NCI-H1417 (cell line): ENCODE measurements around the gene CFAP90.

Source experiments
- DNase-seq, 3 experiments: peaks; one replicate each; lab custom pipeline; 2025; lab: John Stamatoyannopoulos, UW

The CFAP90 gene

DNA sequence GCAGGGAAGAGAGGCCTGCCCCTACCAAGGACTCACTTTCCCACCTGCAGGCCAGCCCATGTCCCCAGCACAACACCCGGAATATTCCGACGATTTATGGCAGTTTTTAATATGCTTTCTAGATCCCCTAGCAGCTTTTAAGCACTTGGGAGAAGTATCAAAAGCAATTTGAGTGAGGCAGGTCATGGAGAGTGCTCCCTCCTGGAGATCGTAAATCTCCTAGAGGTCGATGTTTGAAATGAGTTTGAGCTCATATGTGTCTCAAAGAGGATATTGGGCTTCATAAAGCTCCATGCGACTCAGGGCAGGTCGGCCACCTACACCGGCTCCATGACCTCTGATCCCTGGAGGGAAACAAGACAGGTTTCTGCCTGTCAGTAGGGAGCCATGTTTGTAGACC, 27.3 kb downstream of the CFAP90 start:
- peak in 2 of 3 experiments; percentile 28 to 81 for DNase-seq

DNA sequence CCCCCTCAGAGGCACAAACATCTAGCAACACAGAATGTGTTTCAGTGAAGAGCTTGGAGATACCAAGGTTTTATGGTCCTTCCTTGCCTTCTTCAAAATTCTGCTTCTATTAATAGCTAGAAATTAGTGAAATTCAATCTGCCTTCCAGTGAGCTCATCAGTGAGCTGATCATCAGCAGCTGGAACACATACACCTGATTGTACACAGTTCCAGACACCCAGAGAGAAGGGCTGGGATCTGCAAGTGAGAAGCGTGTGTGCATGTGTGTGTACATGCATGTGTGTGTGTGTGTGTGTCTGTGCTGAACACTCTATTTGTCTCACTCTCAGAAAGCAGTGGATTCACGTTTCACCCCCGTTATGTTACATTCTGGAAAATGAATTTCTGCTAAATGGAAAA, 28.5 kb downstream of the CFAP90 start:
- DNase-seq: peak in 1 of 3 experiments; percentile 36

DNA sequence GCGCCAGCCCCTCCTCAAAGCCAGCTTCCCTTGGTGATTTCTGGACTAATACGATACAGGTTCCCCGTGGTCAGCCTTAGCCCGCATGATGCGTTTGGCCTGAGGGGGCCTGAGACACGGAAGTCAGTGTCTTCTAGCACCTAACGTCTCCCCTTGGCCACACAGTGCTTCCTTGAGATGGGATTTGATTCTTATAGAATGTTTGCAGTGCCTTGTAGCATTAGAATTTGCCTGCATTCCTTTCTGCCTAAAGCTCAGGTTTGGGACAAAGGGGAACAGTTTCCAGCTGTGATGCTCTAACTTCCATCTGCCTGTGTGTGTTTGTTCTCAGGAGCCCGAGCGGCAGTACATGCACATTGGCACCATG, 34.4 kb downstream of the CFAP90 start:
- DNase-seq: no peak

DNA sequence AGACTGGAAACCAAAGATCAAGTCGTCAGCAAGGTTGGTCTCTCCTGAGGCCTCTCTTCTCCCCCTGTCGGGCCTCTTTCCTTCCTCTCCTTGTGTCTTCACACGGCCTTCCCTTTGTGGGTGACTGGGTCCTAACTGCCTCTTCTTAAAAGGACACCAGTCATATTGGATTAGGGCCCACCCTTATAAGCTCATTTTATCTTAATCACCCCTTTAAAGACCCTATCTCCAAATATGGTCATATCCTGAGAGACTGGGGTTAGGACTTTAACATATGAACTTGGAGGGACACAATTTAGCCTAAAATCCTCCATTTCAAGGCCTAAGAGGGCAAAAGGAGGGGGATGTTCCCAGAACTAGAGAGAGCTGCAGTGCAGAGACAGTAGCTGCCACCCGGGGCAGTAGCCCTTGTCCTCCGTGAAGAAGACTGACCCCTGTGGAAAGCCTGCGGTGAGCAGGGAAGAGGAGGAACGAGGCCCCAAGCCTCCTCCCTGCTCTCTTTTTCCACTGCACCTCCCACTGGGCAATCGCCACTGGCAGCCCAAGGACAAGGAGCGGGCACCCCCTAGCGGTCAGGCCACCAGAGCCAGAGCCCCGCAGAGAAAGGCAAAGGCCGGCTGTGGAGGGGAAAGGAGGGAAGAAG, 34.9 kb downstream of the CFAP90 start:
- DNase-seq: peak in 1 of 3 experiments; percentile 81

DNA sequence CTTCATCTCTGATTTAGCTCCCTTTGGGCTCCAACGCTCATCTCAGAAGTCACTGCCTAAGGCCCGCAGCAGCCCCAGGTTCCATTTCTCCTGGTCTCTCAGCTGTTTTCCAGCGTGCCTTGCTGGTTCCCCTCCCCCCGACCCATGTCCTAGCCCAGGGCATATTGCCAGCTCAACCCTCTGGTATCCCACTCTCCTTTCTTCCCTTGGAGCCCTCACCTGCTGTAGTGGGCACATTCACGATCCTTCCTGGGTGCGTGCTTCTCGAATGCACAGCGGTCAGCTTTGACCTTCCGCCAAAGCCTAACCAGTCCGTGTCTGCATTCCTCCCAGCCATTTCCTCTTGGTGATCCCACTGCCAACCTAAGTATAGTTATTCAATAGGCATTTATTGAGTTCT, 36.1 kb downstream of the CFAP90 start:
- DNase-seq: no peak

DNA sequence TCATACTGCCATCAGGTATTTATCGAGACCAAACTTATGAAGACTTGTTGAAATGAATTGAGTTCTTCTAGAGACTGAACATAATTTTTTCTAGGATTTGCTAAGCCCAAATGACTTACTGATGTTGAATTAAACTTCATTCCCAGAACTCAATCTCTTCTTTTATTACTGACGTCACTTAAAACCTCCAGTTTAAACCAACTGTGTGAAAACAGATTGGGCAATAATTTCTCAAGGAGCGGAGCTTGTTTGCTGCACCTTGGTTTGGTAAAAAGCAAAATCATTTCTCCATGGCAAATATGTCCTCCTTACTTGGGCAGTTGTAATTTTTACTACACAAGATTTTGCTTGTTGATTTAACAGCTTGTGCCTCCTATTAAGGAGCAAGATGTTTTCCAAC, 37.4 kb downstream of the CFAP90 start:
- DNase-seq: no peak

DNA sequence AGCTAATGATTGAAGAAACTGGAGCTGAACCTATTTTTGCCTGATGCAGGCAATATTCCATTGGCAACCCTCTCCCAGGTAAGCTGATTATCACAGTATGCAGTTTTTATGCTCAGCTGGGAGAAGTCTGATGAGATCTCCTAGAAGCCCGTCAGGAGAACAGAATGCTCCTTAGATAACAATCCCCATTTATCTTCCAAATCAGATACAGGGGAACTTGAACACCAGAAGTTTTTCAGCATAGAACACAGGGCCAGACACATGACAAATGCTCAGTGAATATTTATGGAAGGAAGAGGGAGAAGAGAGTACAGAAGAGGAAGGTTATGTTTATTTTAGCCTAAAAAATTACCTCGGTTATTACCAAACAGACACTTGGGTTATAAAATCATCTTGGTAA, 37.9 kb downstream of the CFAP90 start:
- DNase-seq: no peak

DNA sequence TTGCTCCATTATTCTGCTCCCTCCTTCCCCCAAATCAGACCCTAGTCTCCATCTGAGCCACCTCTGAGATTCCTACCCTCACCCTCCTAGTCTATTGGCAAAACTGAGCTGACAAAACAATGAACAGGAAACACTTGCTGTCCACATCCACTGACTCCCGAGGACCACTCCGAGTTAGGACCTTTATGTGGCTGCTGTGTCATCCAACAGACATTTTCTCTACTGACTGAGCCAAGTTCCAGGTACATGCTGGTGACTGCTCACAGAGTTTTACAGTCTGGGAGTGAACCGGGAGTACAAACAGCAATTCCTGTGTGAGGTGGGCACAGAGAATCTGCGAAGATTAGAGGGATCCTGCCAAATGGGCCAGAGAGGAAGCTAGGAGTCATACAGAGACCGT, 39.2 kb downstream of the CFAP90 start:
- no peak for DNase-seq

DNA sequence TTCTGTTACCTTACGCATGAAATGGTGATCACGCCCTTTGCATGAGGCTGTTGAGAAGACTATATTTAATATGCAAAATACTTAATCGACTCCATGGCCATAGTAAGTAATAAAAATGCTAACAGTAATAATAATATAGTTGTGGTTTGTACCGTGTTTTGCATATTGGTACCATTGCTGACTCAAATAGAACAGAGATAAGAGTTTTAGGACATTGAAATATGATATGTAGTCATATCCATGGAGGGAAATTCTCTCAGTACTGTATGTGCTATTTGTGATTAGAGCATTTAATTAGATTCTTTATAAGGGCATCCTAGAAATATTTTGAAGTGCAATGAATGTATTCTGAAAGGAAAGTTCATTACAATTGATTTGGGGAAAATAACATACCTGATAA, 41.9 kb downstream of the CFAP90 start:
- DNase-seq: no peak

DNA sequence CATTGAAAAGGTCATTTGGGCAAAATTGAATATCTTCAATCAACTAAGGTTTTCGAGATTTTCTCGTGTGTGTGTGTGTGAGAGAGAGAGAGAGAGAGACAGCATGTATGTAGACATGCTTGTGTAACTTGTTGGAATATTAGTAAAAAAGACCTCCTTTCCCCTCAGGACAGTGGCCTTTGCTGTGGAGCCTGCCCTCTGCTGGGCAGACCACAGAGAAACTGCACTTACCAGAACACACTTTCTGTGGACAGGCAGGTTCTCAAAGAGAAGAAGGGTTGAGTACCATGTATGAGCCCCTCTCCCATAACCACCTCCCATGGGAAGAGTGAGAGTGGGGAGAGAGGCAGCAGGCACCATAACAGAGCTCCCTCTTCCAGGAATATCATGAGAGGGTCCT, 45.6 kb downstream of the CFAP90 start:
- peak in 1 of 3 experiments; percentile 15 for DNase-seq

DNA sequence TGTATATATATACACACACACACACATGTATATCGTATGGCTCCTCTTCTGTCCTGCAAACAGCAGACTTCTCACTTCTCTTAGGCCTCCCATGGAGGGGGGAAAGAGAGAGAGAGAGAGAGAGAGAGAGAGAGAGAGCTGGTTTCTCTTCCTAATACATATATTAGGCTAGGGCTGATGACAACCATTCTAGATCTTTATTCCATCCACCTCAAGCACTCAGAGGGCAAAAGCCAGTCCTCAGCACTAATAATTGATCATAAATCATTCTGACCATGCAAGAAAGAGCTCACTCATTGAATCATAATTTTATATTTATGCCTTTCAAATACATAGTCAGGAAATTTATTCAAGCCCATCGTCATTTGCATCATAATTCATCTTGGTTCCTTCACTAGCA, 47.0 kb downstream of the CFAP90 start:
- DNase-seq: no peak

DNA sequence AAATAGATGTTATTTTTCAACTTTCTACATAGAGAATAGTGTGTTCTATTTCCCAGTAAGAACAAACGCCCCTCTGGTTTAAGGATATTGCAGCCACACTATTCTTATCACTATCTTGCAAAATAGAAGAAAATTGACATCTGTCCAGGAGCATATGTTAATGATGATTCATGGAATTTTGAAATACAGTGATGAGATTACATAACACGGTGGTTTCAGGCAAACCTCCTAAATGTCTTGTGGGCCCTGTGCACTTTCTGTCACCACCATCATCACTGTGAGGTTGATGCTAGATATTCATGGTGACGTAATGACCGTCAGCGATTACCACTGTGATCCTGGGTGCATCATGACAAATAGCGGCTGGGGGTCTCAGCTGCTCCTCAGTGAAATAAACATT, 48.1 kb downstream of the CFAP90 start:
- no peak for DNase-seq

DNA sequence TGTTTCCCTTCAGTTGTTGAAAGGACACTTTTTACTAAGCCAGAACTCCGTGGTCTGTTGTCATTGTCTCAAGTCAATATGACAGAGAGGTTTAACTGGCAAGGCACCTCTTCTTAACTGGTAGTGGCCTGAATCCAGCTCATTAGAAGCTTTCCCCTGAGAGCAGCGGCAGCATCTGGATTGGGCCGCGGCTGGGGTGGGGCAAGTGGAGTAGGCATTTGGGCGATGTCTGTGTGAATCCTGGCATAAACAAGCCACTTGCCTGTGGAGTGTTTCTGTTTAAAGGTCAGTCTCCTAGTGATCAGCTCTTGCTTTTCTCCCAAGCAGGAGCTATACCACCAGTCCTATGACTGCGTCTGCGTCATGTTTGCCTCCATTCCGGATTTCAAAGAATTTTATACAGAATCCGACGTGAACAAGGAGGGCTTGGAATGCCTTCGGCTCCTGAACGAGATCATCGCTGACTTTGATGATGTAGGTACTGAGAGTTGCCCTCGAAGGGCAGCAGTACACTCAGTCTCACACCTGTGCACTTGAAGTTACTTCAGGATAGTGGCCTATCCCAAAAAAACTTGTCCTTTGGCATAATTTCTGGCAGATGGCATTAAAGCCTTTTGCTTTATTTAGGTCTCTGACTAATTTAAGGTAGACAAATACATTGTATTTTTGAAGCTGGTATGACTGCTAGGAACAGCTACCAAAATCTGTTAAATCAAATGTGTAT, 48.9 kb downstream of the CFAP90 start:
- peak in 1 of 3 experiments; percentile 94 for DNase-seq

DNA sequence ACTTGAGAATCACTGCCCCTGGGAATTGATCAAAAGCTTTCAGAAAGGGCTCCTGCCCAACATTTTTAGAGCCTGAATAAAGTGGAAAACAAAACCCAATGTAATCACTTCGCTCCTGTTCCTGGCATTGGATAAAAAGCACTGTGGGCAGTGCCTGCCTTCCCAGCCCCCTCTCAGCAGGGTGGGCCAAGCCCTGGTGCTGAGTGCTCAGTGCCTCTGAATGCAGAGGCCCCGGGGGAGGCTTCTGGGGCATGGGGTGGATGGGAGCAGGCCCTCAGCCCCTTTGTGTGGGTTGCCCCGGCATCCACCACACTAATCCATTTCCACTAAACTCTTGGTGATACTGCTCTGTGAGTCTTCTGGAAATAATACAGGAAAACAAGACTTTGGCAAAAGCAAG, 55.6 kb downstream of the CFAP90 start:
- DNase-seq: no peak

DNA sequence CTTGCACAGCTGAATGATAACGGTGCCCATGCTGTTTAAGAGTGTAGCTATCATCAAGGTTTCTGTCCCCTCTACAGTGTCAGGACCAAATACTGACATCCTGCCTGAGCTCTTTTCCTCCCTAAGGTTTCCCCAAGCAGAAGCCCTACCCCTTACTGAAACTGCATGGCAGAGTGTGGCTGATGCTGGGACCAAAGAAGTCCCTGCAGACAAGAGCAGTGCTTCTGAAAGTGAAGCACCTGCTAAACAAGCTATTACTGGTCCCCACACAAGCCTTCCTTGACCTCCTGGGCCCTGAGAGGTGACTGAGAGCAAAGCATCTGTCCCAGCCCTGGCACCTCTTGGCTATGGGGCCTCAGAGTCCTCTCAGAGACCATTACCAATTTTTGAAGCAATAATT, 56.1 kb downstream of the CFAP90 start:
- no peak for DNase-seq

DNA sequence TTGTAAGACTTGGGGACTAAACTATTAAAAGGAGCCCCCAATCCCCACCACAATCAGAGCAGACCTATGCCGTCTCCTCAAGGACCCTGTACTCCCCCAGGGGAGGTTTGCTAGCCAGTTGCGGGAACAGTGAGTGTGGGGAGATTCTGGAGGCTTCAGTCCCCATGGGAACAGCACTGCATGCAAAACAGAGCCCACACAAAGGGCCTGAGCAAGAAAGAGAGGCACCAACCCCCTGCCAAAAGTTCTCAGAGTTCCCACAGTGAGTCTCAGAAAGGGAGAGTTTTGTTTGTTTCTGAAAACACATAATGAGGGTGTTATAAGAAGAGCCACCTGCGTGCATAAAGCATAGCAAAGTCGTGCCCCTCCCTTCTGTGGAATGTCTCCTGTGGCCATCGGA, 56.6 kb downstream of the CFAP90 start:
- DNase-seq: no peak

DNA sequence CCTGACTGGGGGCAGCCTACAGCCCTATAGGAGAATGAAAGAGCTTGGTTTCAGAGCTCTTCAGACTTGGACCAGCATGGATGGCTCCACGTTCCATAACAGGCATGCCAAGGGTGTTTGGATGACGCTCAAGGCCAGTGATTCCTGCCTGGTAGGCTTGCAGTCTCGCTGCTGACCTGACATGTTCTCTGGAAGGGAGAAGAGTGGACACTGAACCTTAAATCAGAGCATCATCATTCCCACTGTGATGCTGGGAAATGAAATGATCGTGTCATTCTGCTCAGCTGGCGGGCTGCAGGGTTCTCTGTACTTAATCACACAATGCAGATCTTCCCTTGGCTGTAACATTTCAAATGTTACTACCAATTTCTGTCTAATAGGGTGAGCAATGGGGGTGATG, 57.0 kb downstream of the CFAP90 start:
- DNase-seq: no peak

DNA sequence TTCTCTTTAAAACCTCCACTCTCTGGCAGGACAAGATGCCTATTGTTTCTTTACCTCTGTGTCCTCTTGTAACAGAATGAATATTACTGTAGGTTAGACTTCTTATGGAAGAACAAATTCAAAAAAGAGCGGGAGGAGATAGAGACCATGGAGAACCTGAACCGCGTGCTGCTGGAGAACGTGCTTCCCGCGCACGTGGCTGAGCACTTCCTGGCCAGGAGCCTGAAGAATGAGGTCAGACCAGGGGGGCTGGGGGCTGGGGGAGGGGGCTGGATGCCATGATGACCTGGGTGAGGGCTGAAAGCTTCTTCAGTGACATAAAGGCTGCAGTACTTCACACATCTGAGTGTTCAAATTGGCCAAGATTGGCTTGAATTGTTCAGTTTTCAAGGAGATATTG, 61.4 kb downstream of the CFAP90 start:
- DNase-seq: no peak

DNA sequence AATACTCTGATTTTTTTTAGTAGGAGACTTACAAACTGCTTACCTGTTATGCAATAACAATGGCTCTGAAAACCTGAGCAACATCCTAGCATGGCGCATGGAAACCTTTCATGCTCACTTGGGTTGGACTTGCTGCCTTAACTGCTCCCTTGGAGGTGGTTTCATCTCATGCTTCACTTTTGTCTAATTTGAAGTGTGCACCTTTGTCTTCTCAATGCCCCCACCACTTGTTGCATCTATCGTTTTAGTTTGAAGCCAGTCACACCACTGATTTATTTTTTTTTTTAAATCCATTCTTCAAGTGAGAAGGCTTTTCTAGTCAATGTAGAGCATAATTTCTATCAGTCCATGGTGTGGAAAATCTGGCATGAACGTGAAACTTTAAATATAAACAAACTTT, 63.2 kb downstream of the CFAP90 start:
- DNase-seq: no peak

DNA sequence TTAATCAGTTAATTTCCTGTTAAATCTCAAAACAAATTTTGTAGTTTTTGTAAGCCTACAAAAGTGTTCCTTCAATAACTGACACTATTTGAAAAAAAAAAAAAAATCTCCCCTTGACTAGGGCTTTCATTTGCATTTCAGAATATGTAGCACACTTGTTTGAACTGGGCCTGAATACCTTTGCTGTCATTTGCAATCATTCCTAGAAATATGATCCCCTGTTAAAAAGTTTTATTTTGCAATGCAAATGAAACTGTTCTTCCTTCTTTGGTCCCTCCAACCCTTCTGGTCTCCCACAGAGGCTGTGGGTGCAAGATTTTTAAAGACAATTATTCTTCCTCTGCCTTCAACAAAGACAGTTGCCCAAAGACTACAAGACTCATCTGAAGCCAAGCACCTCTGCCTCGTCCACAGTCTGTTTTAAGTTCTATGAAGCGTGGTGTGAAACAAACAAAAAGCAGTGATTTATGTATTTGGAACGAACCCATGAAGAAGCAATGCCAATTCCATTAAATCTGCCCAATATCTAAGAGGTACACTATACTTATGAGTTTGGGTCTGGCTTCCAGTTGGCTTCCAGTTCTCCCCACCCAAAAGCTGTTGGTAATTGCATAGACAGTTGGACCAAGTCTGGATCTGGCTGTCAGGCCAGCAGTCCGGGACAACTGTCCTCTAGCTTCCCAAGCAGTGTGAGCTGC, 66.1 kb downstream of the CFAP90 start:
- no peak for DNase-seq

DNA sequence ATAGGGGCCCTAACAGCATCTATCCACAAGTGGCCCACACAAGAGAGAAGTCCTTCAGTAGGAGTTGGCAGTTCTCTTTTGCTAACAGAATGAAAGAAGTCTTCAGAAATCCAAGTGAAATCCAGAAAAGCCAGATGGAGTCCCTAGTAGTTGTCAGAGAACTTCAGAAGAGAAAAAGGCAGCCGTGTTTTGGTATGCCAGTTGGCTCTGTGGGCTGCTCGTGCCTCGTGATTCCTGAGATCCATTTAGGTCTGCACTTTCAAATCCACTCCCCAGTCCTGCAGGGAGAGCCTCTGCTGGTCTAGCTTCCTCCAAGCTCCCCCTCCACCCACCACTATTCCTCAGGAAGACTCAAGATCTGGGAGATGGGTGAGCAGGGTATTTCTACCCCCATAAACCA, 69.0 kb downstream of the CFAP90 start:
- no peak for DNase-seq
